Activated CD4-positive, alpha-beta memory T cell treated with anti-CD3 and anti-CD28 coated beads for 36 hours (primary cell): ENCODE measurements around the gene TMEM171. TPM values are rescaled to one million over a fixed set of nuclear protein-coding genes. Genes with fewer than 3 reads are reported as not detected.

Experiments used
- CTCF ChIA-PET: fragments of 350-600 bp; sonication (Branson Sonifier 250); formaldehyde crosslinking; loops from one replicate; lab custom pipeline; 2021; ENCODE audit warnings: antibody characterized with exemption, inconsistent platforms; lab: Charles Lee
- POLR2A ChIA-PET: fragments of 350-600 bp; sonication (Branson Sonifier 250); formaldehyde crosslinking; loops from one replicate; lab custom pipeline; 2021; ENCODE audit warnings: antibody characterized with exemption; lab: Charles Lee
- DNase-seq: peaks from one replicate; pipeline ENCODE4 v3.0.0-alpha.2; 2020
- H3K27ac Mint-ChIP-seq: one replicate; pipeline ENCODE4 v1.8.0; 2021; ENCODE audit warnings: mixed read lengths
- H3K27me3 Mint-ChIP-seq: one replicate; pipeline ENCODE4 v1.8.0; 2021; ENCODE audit warnings: mixed read lengths
- H3K36me3 Mint-ChIP-seq: one replicate; pipeline ENCODE4 v1.8.0; 2021; ENCODE audit warnings: mixed read lengths
- H3K4me1 Mint-ChIP-seq: one replicate; pipeline ENCODE4 v1.8.0; 2021; ENCODE audit warnings: low read depth, mixed read lengths
- H3K4me3 Mint-ChIP-seq: one replicate; pipeline ENCODE4 v1.8.0; 2021; ENCODE audit warnings: mild to moderate bottlenecking, mixed read lengths
- H3K9me3 Mint-ChIP-seq: one replicate; pipeline ENCODE4 v1.8.0; 2021; ENCODE audit warnings: mixed read lengths
- intact Hi-C: fragments of 100-400 bp; cut with micrococcal nuclease; formaldehyde crosslinking; loops from one replicate; pipeline ENCODE4 v1.15.1; 2023
- total RNA-seq, 2 experiments: library from RNA; stranded (reverse); gene quantifications; one replicate each; pipeline ENCODE4 v1.2.3, GENCODE V29; 2021

The TMEM171 gene
- total RNA-seq, 2 experiments from 2014 or later: not detected

GRCh38 chr5:73139485-73139884 lies 19.1 kb downstream of the TMEM171 start:
- DNase-seq: no peak
- no peaks in the 10 kb centered on the region for H3K36me3 Mint-ChIP-seq
- H3K4me1 Mint-ChIP-seq: no peaks in the 10 kb centered on the region
- ChIA-PET POLR2A (no interaction called here), CTCF (no interaction called here)
- no peak overlapping the region for H3K4me3 Mint-ChIP-seq
- intact Hi-C loops: loop anchor here (10.0 kb wide), 1 partner anchor 165 kb away; no protein-coding TSS in a partner anchor
- H3K9me3 Mint-ChIP-seq: no peaks in the 10 kb centered on the region
- H3K27me3 Mint-ChIP-seq: peaks cover 68% of the 10 kb centered on the region
- H3K27ac Mint-ChIP-seq: no peak overlapping the region

DNA sequence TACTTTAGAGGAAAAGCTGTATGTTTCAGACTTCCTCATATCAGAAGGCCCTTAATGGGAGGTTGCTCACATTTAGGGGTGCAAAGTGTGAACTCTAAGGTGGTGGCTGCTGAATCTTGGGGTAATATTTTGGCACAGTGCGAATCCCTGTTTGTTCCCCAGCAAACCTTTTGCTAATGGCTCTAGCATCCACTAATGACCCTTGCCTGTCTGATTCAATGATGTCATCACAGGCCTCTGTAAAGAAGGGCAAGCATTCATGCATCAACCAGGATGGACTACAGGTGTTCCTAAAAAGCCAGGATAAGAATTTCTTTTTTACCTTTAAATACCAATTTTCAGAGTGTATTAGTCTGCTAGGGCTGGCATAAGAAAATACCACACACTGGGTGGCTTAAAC lies 20.4 kb downstream of the TMEM171 start:
- H3K27ac Mint-ChIP-seq: no peak overlapping the region
- CTCF ChIA-PET: no interaction called here
- POLR2A ChIA-PET: no interaction called here
- DNase-seq: no peak
- H3K9me3 Mint-ChIP-seq: no peaks in the 10 kb centered on the region
- peaks cover 63% of the 10 kb centered on the region for H3K27me3 Mint-ChIP-seq
- H3K4me3 Mint-ChIP-seq: no peak overlapping the region
- H3K36me3 Mint-ChIP-seq: no peaks in the 10 kb centered on the region
- intact Hi-C loops: no loop called here
- H3K4me1 Mint-ChIP-seq: no peaks in the 10 kb centered on the region

GRCh38 chr5:73142035-73142434 lies 21.7 kb downstream of the TMEM171 start:
- intact Hi-C loops: no loop called here
- Mint-ChIP-seq H3K4me1 (no peaks in the 10 kb centered on the region), H3K27me3 (peaks cover 65% of the 10 kb centered on the region), H3K27ac (no peak overlapping the region), H3K4me3 (no peak overlapping the region), H3K36me3 (no peaks in the 10 kb centered on the region), H3K9me3 (no peaks in the 10 kb centered on the region)
- POLR2A ChIA-PET: no interaction called here
- DNase-seq: no peak
- CTCF ChIA-PET: no interaction called here

GRCh38 chr5:73143716-73144115 lies 23.3 kb downstream of the TMEM171 start:
- CTCF ChIA-PET: no interaction called here
- Mint-ChIP-seq H3K36me3 (no peaks in the 10 kb centered on the region), H3K27me3 (peaks cover 58% of the 10 kb centered on the region), H3K4me3 (no peak overlapping the region), H3K9me3 (no peaks in the 10 kb centered on the region), H3K27ac (no peak overlapping the region), H3K4me1 (no peaks in the 10 kb centered on the region)
- intact Hi-C loops: no loop called here
- POLR2A ChIA-PET: no interaction called here
- no peak for DNase-seq

DNA sequence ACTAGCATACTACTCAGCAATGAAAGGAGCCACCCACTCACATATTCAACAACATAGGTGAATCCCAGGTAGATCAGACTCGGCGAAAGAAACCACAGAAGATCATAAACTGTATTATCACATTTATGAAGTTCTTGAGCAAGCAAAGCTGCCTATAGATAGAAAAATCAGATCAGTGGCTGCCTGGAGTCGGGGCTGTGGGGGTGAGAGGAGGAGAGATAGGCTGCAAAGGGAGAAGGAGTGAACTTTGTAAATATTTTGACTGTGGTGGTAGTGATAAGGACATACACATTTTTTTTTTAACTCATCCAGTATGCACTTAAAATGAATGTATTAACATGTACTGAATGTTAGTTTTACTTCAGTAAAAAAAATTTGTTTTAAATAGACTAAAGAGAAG lies 29.2 kb downstream of the TMEM171 start:
- ChIA-PET CTCF (no interaction called here), POLR2A (no interaction called here)
- Mint-ChIP-seq H3K27ac (no peak overlapping the region), H3K9me3 (no peaks in the 10 kb centered on the region), H3K4me1 (no peaks in the 10 kb centered on the region), H3K27me3 (peaks cover 63% of the 10 kb centered on the region), H3K4me3 (no peak overlapping the region), H3K36me3 (no peaks in the 10 kb centered on the region)
- DNase-seq: no peak
- intact Hi-C loops: no loop called here

- ChIA-PET POLR2A (no interaction called here), CTCF (no interaction called here)
- Mint-ChIP-seq H3K4me1 (no peaks in the 10 kb centered on the region), H3K4me3 (no peak overlapping the region), H3K36me3 (no peaks in the 10 kb centered on the region), H3K27ac (no peak overlapping the region), H3K27me3 (peaks cover 67% of the 10 kb centered on the region), H3K9me3 (no peaks in the 10 kb centered on the region)
- no peak for DNase-seq
- intact Hi-C loops: no loop called here
These were observed 30.5 kb downstream of the TMEM171 start for GRCh38 chr5:73150876-73151275.

DNA sequence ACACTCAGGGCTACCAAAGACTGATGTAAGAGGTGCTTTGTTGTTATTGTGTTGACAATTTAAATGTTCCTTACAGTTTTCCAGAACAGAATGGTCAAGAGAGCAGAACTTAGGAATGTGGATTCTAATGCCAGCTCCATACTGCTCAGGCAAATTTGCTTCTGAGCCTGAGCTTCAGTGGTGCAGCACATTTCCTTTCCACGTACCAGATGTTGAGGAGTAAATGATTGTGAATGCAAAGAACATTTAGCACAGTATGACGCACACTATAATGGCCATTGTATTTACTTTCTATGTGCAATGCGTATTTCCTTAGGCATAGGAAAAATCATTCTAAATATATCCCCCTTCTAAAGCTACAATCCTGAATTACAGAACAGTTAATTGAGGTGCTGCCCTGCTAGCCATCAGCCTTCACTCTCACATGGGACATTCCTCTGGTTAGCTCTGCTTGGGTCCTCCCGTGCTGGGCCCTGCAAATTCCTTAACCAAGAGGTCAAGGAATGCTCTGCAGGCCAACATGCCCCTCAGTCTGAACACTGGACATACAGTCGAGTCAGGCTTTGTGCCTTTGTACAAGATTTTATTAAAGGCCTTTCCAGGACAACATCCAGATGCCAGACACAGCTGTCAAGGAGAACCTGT lies 31.5 kb downstream of the TMEM171 start:
- no peak for DNase-seq
- no peaks in the 10 kb centered on the region for H3K9me3 Mint-ChIP-seq
- H3K27me3 Mint-ChIP-seq: peaks cover 69% of the 10 kb centered on the region
- H3K36me3 Mint-ChIP-seq: no peaks in the 10 kb centered on the region
- H3K4me3 Mint-ChIP-seq: no peak overlapping the region
- H3K27ac Mint-ChIP-seq: no peak overlapping the region
- intact Hi-C loops: no loop called here
- H3K4me1 Mint-ChIP-seq: no peaks in the 10 kb centered on the region
- ChIA-PET POLR2A (no interaction called here), CTCF (interaction anchor here (1.4 to 2.0 kb wide), 3 partner anchors 9 to 69 kb away, joined by 5 to 7 read pairs (median 5); no protein-coding TSS in a partner anchor)

DNA sequence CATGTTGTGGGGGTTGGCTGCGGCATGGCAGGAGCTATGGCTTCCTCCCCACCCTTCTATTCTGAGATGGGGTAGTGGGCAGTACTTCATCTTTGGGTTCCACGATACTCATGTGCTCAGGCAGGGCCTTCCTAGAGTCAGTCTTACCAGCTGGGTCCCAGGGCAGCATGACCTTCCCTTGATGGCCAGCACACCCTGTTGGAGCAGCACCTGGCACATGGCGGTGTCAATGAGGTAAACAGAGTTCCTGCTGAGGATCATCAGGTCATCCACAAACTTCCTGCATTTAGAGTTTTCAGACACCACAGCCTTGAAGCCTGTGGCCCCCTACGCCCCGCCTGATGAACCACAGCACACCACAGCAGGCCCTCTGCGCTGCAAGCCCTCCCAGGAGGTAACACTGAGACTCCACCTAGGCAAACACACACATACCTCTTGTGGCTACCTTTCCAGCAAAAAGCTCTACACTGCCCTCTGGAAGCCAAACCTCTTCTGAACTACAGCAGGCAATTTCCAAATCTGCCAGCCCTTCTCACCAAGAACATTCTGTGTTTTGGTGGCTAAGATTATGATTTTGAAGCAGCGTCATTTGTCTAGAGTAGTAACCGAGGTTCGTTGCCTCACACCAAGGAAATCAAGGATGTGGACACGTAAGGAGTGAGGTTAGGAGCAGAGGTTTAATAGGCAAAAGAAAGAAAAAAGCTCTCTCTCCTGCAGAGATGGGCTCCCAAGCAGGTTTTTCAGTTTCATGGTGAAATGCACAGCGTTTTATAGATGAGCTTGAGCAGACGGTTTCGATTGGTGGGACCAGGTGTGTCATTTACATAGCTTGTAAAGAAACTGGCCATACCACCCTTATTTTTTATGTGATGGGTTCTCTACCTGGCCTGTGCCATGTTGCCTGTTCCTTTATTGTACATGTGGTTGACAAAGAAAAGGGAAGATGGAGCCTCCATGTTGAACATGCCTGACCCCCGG lies 32.3 kb downstream of the TMEM171 start:
- no peaks in the 10 kb centered on the region for H3K36me3 Mint-ChIP-seq
- no peak for DNase-seq
- H3K27me3 Mint-ChIP-seq: peaks cover 72% of the 10 kb centered on the region
- CTCF ChIA-PET: interaction anchor here (1.1 to 2.0 kb wide), 4 partner anchors 9 to 69 kb away, joined by 4 to 7 read pairs (median 5); no protein-coding TSS in a partner anchor
- no peaks in the 10 kb centered on the region for H3K9me3 Mint-ChIP-seq
- no peaks in the 10 kb centered on the region for H3K4me1 Mint-ChIP-seq
- POLR2A ChIA-PET: no interaction called here
- no peak overlapping the region for H3K27ac Mint-ChIP-seq
- intact Hi-C loops: no loop called here
- H3K4me3 Mint-ChIP-seq: no peak overlapping the region

DNA sequence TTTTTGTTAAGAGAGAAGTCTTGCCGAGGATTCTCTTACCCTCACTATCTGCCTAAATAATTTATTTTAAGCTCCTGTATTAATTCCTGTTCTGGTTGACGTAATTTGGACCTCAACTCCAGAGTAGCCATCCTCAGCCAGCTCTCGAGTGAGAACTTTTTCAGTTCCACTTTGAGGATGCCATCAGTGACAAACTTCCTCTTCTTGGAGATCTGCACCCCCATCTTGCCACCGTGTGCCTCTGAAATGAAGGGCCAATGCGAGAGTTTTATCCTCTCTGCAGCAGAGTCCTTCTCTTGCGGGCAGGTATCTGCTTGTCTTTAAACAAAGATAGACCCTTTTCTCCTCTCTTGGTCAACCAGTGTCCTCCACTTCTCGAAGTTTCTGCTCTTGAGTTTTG lies 33.1 kb downstream of the TMEM171 start:
- no peak for DNase-seq
- Mint-ChIP-seq H3K36me3 (no peaks in the 10 kb centered on the region), H3K4me1 (no peaks in the 10 kb centered on the region), H3K27me3 (peaks cover 77% of the 10 kb centered on the region), H3K9me3 (no peaks in the 10 kb centered on the region), H3K4me3 (no peak overlapping the region), H3K27ac (no peak overlapping the region)
- intact Hi-C loops: no loop called here
- ChIA-PET CTCF (interaction anchor here (1.1 to 2.0 kb wide), 4 partner anchors 8 to 70 kb away, joined by 4 to 7 read pairs (median 5); no protein-coding TSS in a partner anchor), POLR2A (no interaction called here)

- H3K27me3 Mint-ChIP-seq: peaks cover 82% of the 10 kb centered on the region
These were observed 34.0 kb downstream of the TMEM171 start for GRCh38 chr5:73154208-73155006.

GRCh38 chr5:73155271-73156222 lies 35.2 kb downstream of the TMEM171 start:
- H3K36me3 Mint-ChIP-seq: no peaks in the 10 kb centered on the region
- intact Hi-C loops: no loop called here
- no peak overlapping the region for H3K27ac Mint-ChIP-seq
- DNase-seq: no peak
- no peaks in the 10 kb centered on the region for H3K9me3 Mint-ChIP-seq
- H3K4me3 Mint-ChIP-seq: no peak overlapping the region
- H3K4me1 Mint-ChIP-seq: peaks cover 16% of the 10 kb centered on the region
- peaks cover 77% of the 10 kb centered on the region for H3K27me3 Mint-ChIP-seq
- POLR2A ChIA-PET: no interaction called here
- CTCF ChIA-PET: no interaction called here

More at GRCh38 chr5:73154208-73155006, 34.0 kb downstream of the TMEM171 start:
- H3K4me1 Mint-ChIP-seq: peaks cover 5% of the 10 kb centered on the region
- intact Hi-C loops: no loop called here
- H3K27ac Mint-ChIP-seq: no peak overlapping the region
- no peaks in the 10 kb centered on the region for H3K36me3 Mint-ChIP-seq
- H3K9me3 Mint-ChIP-seq: no peaks in the 10 kb centered on the region
- no peak for DNase-seq
- no peak overlapping the region for H3K4me3 Mint-ChIP-seq
- CTCF ChIA-PET: no interaction called here
- POLR2A ChIA-PET: no interaction called here
